Measurements from ENCODE around the gene SYNDIG1L. TPM values are rescaled to one million over a fixed set of nuclear protein-coding genes. Genes with fewer than 3 reads are reported as not detected.
"Not testable (repeated sequence)": the region's sequence is repeated elsewhere in the genome, so short reads cannot be mapped to it uniquely, and the experiment has no call there.

Gene SYNDIG1L
- total RNA-seq, 1 donor from 2014 or later: 1.1 TPM

- no peak for DNase-seq
These were observed 23.4 kb downstream of the SYNDIG1L start for GRCh38 chr14:74402401-74403251.

GRCh38 chr14:74401504-74402241, 24.3 kb downstream of the SYNDIG1L start:
- no peak for DNase-seq

- no peak for DNase-seq
These were observed 25.0 kb downstream of the SYNDIG1L start for GRCh38 chr14:74400919-74401503.

GRCh38 chr14:74400031-74400685, 25.9 kb downstream of the SYNDIG1L start:
- DNase-seq: no peak

GRCh38 chr14:74395094-74395493, 30.9 kb downstream of the SYNDIG1L start:
- DNase-seq: no peak

GRCh38 chr14:74394549-74394948, 31.5 kb downstream of the SYNDIG1L start:
- DNase-seq: no peak

- DNase-seq: no peak
These were observed 33.1 kb downstream of the SYNDIG1L start for GRCh38 chr14:74392616-74393570.

GRCh38 chr14:74391479-74391878, 34.5 kb downstream of the SYNDIG1L start:
- DNase-seq: no peak

- not testable (repeated sequence) for DNase-seq
These were observed 35.5 kb downstream of the SYNDIG1L start for GRCh38 chr14:74390505-74390904.

- no peak for DNase-seq
These were observed 36.0 kb downstream of the SYNDIG1L start for GRCh38 chr14:74389980-74390379.

- DNase-seq: no peak
These were observed 43.8 kb downstream of the SYNDIG1L start for GRCh38 chr14:74382231-74382630.

- DNase-seq: not testable (repeated sequence)
These were observed 44.4 kb downstream of the SYNDIG1L start for GRCh38 chr14:74381571-74381970.

GRCh38 chr14:74380845-74381244, 45.2 kb downstream of the SYNDIG1L start:
- DNase-seq: no peak

- DNase-seq: no peak
These were observed 45.8 kb downstream of the SYNDIG1L start for GRCh38 chr14:74380172-74380571.

- no peak for DNase-seq
These were observed 47.9 kb downstream of the SYNDIG1L start for GRCh38 chr14:74377976-74378690.

- no peak for DNase-seq
These were observed 57.6 kb downstream of the SYNDIG1L start for GRCh38 chr14:74368441-74368840.

- DNase-seq: no peak
These were observed 58.0 kb downstream of the SYNDIG1L start for GRCh38 chr14:74368026-74368425.

- no peak for DNase-seq
These were observed 61.6 kb downstream of the SYNDIG1L start for GRCh38 chr14:74364271-74364880.

- peak; percentile 23 for DNase-seq
These were observed 63.6 kb downstream of the SYNDIG1L start for GRCh38 chr14:74362361-74362915.

GRCh38 chr14:74360163-74360562, 65.8 kb downstream of the SYNDIG1L start:
- no peak for DNase-seq
